Ovary (tissue), 9 donors: Measurements from ENCODE around the gene DAB2IP. TPM values are rescaled to one million over a fixed set of nuclear protein-coding genes. Genes with fewer than 3 reads are reported as not detected.

Source experiments
- DNase-seq, 5 donors: peaks; one replicate each; pipeline ENCODE4 v3.0.0-alpha.2; 2019 to 2020
- H3K27ac ChIP-seq, 2 donors: fragments of 200-600 bp; one replicate each; pipeline versions ENCODE4 v1.5.1 to v1.8.0; 2019 to 2022
- H3K27me3 ChIP-seq: fragments of 200-600 bp; one replicate; pipeline ENCODE4 v1.8.0; 2022
- H3K36me3 ChIP-seq: fragments of 200-600 bp; sonication (generic); one replicate; pipeline ENCODE4 v1.5.1; 2019
- H3K4me1 ChIP-seq: one replicate; pipeline ENCODE4 v1.8.1; 2013; ENCODE audit warnings: mild to moderate bottlenecking, moderate library complexity; ENCODE audit not compliant: insufficient read depth
- H3K4me3 ChIP-seq: fragments of 200-600 bp; sonication (generic); one replicate; pipeline ENCODE4 v1.5.1; 2017
- H3K9me3 ChIP-seq, 2 donors: fragments of 200-600 bp in 1 of 2; sonication (generic) in 1 of 2; one replicate each; pipeline versions ENCODE4 v1.5.1 to v1.8.1; 2013 to 2019; ENCODE audit warnings: mild to moderate bottlenecking in 1 of 2, moderate library complexity in 1 of 2
- EP300 ChIP-seq: sonication (generic); formaldehyde crosslinking; IDR thresholded peaks from one replicate; pipeline ENCODE4 v1.6.1; 2017; ENCODE audit warnings: antibody characterized with exemption
- POLR2A ChIP-seq: fragments of 450-650 bp; IDR thresholded peaks from one replicate; pipeline ENCODE4 v1.6.1; 2017; ENCODE audit warnings: antibody characterized with exemption, mild to moderate bottlenecking, moderate library complexity
- WGBS, 3 donors: extraction: QIAGEN DNeasy Blood & Tissue Kit in 1 of 3; methylation state at CpG; one replicate each; pipeline versions ENCODE4 v1.1.5 to v1.1.7; 2013 to 2017; 5-methylcytosine and 5-hydroxymethylcytosine counted together
- intact Hi-C, 4 donors: fragments of 100-400 bp; cut with DNase I; formaldehyde crosslinking; loops; one replicate each; pipeline versions ENCODE4 v1.11.0 to v1.15.1; 2022 to 2023
- polyA plus RNA-seq, 2 donors: library from polyadenylated mRNA; stranded (reverse); fragments of 200-250 nt in 1 of 2; fragments of 350-450 nt in 1 of 2; fragmentation: Illumina TruSeq in 1 of 2; extraction: RNeasy Lipid Tissue Mini Kit (QIAGEN cat#74804) in 1 of 2; gene quantifications; one replicate each; pipeline ENCODE4 v1.2.3, GENCODE V29; 2013 to 2014
- total RNA-seq, 7 donors: library from RNA; depleted of rRNA in 2 of 7; stranded (reverse); fragments of >200 nt in 2 of 7; fragmentation: NEBNext Ultra II Directional in 3 of 7; extraction: Animal tissue kit (Norgen Biotek cat#: 25700) in 3 of 7; gene quantifications; one replicate each; pipeline versions ENCODE4 v1.1.0 to v1.2.4, GENCODE V29; 2016 to 2023
- TF ChIP-seq, protein P1 (sequence below), 3 donors: fragments of 450-650 bp in 2 of 3; fragments of 200-600 bp in 1 of 3; IDR thresholded peaks; one replicate each; pipeline versions ENCODE4 v1.5.1 to v1.8.0; 2016 to 2022; ENCODE audit warnings: antibody characterized with exemption in 3 of 3, mild to moderate bottlenecking in 1 of 3
- donor health status: DM: no; HTN: no; CAD: no; lungs with moderate emphysema.
- donor health status: DM: no; HTN: no; CAD: no.
- donor health status: Bipolar disorder and iron deficiency.
- donor health status: DM: yes; HTN: yes; CAD: no.
- donor health status: DM: no; HTN: no; CAD: no.
- donor health status: DM: yes; HTN: yes; CAD: no.

Gene DAB2IP
- total and polyA plus RNA-seq, 9 donors: 9.3 to 95.0 (median 70.6) TPM

DNA sequence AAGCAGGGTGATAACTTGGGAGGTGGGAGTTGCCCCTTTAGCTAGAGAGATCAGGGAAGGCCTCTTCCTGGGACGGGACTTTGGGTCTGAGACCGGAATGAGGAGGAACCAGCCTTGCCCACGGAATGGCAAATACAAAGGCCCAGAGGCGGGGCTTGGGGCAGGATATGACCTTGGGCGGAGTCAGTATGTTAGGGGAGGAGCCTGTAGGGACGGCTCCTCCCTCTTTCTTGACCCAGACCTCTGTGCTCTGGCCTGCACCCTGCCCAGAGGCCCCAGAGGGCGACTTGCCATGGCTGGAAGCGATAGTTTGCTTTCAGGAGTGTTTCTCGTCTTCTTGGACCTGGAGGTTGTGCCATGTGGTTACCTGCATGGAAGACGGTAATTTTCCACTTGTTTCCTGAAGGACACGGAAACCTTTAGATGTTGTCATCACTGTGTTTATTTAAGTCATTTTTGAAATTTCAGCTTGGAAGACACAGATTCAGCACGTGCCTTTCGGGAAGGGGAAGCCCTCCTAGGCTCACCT lies 85.6 kb downstream of the DAB2IP start:
- WGBS, 3 donors: 40 to 57% (median 48%) methylated on average over 13 of the region's 13 CpGs
- Histone ChIP-seq H3K4me1 (peaks cover 46% of the 10 kb centered on the region), H3K27me3 (no peaks in the 10 kb centered on the region), H3K9me3 (no peaks in the 10 kb centered on the region), H3K4me3 (peak overlapping the region; percentile 45), H3K27ac (peak overlapping the region; percentile 32 to 67), H3K36me3 (no peaks in the 10 kb centered on the region)
- DNase-seq: peak in 4 of 5 donors; percentile 64 to 75 (median 72)
- intact Hi-C loops: no loop called here
- TF ChIP-seq, protein P1, sequence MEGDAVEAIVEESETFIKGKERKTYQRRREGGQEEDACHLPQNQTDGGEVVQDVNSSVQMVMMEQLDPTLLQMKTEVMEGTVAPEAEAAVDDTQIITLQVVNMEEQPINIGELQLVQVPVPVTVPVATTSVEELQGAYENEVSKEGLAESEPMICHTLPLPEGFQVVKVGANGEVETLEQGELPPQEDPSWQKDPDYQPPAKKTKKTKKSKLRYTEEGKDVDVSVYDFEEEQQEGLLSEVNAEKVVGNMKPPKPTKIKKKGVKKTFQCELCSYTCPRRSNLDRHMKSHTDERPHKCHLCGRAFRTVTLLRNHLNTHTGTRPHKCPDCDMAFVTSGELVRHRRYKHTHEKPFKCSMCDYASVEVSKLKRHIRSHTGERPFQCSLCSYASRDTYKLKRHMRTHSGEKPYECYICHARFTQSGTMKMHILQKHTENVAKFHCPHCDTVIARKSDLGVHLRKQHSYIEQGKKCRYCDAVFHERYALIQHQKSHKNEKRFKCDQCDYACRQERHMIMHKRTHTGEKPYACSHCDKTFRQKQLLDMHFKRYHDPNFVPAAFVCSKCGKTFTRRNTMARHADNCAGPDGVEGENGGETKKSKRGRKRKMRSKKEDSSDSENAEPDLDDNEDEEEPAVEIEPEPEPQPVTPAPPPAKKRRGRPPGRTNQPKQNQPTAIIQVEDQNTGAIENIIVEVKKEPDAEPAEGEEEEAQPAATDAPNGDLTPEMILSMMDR (IDR thresholded peaks at IDR 0.05): no peak
- no peak for TF ChIP-seq EP300
- no peak for TF ChIP-seq POLR2A

DNA sequence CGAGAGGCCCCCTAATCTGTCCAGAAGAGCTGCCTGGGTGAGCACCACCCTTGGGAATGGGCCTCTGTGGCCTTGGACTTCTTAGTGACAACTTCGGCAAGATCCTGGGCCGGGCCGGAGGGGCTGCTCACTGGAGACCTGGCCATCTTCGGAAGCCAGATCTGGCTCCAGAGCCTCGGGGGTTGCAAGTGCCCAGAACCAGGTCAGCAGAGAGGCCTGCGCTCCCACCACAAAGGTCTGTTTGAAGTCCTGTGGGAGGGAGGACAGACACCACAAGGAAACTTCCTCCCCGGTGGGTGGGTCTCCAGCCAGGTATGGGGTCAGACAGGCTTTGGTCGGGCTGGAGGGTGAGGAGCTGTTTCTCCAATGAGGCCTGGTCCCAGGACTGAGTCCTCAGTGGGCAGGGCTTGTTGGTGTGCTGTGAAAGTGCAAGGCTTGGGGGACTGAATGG lies 86.1 kb downstream of the DAB2IP start:
- no peaks in the 10 kb centered on the region for H3K27me3 ChIP-seq
- no peak overlapping the region for H3K4me3 ChIP-seq
- 74 to 80% (median 74%) methylated on average over 8 to 9 of the region's 9 CpGs for WGBS, 3 donors
- intact Hi-C loops: no loop called here
- H3K36me3 ChIP-seq: no peaks in the 10 kb centered on the region
- H3K4me1 ChIP-seq: peaks cover 45% of the 10 kb centered on the region
- no peaks in the 10 kb centered on the region for H3K9me3 ChIP-seq
- peak overlapping the region; percentile 32 to 67 for H3K27ac ChIP-seq
- TF ChIP-seq, protein P1 (IDR thresholded peaks at IDR 0.05): no peak
- TF ChIP-seq POLR2A (no peak), EP300 (no peak)
- peak in 1 of 5 donors; percentile 42 for DNase-seq

DNA sequence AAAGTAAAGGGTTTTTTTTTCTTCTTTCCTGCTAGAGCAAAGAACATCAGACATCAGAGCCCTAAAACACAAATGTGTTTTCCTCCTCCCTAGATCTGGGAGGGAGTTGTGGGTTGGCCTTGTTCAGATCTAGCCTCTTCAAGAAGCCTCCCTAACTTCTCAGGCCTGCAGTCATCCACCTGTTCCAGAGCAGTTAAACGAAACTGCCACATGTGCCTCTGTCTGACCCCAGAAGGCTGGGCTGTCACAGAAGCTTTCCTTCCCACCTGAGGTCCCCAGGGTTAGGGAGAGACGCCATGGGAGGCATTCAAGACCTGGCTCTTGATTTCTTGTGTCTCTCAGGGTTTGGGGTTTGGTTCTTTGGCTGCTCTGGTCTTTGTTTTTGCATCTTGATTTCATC lies 87.0 kb downstream of the DAB2IP start:
- DNase-seq: no peak
- Histone ChIP-seq H3K9me3 (no peaks in the 10 kb centered on the region), H3K27me3 (no peaks in the 10 kb centered on the region), H3K27ac (peak overlapping the region; percentile 30 to 37), H3K4me1 (peaks cover 48% of the 10 kb centered on the region), H3K4me3 (no peak overlapping the region), H3K36me3 (no peaks in the 10 kb centered on the region)
- intact Hi-C loops: no loop called here
- TF ChIP-seq POLR2A: no peak
- TF ChIP-seq, protein P1 (IDR thresholded peaks at IDR 0.05): no peak
- TF ChIP-seq EP300: no peak
- 61 to 71% (median 68%) methylated on average over 2 of the region's 2 CpGs for WGBS, 3 donors

DNA sequence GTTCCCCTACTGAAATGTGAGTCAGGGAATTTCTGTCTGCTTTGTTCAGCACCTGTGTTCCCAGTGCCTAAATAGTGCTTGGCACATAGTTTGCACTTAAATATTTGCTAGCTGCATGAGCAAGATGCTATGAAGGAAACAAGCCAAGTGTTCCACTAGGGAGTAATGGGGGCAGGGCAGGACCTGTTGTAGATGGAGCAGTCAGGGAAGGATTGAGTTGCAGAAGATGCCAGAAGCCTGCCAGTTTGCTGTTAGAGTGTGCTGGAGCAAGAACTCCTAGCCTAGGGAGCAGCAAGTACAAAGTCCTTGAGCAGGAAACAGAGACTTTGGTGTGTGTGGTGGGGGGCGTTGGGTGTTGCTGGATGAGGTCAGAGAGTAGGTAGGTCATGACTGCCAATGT lies 87.5 kb downstream of the DAB2IP start:
- 55 to 59% (median 58%) methylated on average over 1 of the region's 1 CpG for WGBS, 3 donors
- DNase-seq: no peak
- Histone ChIP-seq H3K4me1 (peaks cover 50% of the 10 kb centered on the region), H3K36me3 (no peaks in the 10 kb centered on the region), H3K9me3 (no peaks in the 10 kb centered on the region), H3K27ac (no peak overlapping the region), H3K27me3 (no peaks in the 10 kb centered on the region), H3K4me3 (no peak overlapping the region)
- intact Hi-C loops: no loop called here
- TF ChIP-seq, protein P1 (IDR thresholded peaks at IDR 0.05): no peak
- no peak for TF ChIP-seq EP300
- TF ChIP-seq POLR2A: no peak
